Fibroblast of peridontal ligament (primary cell): ENCODE data around the gene POLR3K.
"Not testable (repeated sequence)": the region's sequence is repeated elsewhere in the genome, so short reads cannot be mapped to it uniquely, and the experiment has no call there.

Experiments
- DNase-seq: peaks from one replicate; pipeline ENCODE4 v3.0.0-alpha.2; 2010; ENCODE audit errors: extremely low read depth

Gene POLR3K

GRCh38 chr16:63998-64913 lies 10.8 kb upstream of the POLR3K start:
- DNase-seq, result no peak

DNA sequence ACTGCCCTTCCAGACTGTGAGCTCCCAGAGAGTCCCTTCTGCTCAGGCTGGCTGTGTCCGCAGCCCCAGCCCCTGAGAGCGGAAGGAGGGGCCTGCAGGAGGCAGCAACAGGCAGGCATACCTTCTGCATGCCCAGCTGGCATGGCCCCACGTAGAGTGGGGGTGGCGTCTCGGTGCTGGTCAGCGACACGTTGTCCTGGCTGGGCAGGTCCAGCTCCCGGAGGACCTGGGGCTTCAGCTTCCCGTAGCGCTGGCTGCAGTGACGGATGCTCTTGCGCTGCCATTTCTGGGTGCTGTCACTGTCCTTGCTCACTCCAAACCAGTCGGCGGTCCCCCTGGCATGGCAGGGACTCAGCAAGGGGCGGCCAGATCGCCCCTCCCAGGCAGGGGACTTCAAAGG lies 10.1 kb upstream of the POLR3K start:
- no peak for DNase-seq

GRCh38 chr16:62968-63391 lies 9.6 kb upstream of the POLR3K start:
- DNase-seq, result no peak

DNA sequence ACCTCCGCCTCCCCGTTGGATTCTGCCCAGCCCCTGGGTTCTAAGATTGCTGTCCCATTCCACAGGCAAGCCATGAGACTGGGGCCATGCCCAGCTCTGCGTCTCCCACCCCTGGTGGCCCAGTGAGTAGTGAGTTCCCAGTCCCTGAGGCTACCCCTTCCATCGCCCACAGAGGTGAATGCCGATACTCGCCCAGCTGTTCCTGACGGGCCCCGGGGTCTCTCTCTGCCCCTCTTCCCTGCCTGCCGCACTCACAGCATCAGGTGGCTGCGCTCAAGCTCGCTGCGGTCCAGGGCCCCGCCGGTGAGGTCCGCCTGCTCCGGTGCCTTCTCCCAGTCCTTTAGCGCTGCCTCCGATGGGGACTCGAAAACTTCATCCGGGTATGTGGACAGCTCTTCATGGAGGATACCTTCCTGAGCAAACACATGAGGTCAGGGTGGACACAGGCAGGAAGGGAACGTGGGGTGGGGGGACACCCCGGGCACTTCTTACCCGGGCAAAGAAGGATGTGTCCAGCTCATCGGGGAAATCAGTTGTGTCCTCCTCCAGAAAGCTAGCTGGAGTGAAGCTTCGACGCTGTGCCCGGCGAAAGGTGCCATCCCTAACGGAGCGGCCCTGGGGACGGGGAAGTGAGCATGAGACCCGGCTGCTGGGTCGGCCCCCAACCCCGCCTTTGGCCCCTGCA lies 9.0 kb upstream of the POLR3K start:
- DNase-seq, result no peak

- DNase-seq, result no peak
These were observed 8.5 kb upstream of the POLR3K start for GRCh38 chr16:61879-62281.

DNA sequence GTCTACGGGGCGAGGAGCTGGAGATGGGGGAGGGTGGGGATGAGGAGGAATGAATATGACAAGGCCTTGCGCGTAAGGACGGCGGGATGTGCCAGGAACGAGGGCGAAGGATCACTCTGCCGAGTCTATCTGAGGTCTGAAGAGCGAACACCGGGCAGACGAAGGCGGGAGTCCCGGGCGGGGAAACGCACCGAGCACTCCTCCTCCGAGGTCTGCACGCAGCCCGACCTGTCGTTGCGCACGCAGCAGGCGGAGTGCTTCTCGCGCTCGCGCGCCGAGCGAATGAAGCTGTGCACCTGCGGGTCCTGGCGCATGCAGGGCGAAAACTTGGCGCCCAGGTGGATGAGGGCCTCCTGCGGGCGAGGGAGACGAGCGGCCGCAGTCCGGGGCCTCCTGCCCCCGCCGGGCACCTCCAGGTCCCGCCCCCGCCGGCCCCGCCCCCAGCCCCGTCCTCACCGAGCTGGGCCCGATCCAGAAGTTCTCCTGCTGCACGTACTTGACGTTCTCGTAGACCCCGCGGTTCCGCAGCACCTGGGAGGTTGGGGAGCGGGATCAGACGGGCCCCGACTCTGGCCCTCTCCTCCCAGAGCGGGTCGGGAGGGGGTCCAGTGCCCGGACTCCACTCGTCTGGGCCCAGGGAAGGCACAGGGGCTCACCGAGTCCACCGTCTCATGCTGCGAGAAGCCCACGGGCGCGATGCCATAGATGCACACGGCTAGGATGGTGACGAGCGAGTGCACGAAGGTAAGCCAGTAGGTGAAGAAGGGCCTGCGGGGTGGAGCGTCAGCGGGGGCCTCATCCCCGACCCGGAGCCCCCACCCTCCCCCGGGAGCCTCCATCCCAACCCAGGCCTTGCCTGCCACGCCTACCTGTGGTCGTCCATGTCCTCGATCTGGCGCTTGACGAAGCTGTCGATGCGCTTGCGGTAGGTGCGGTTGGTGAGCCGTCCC lies 7.8 kb upstream of the POLR3K start:
- no peak for DNase-seq

DNA sequence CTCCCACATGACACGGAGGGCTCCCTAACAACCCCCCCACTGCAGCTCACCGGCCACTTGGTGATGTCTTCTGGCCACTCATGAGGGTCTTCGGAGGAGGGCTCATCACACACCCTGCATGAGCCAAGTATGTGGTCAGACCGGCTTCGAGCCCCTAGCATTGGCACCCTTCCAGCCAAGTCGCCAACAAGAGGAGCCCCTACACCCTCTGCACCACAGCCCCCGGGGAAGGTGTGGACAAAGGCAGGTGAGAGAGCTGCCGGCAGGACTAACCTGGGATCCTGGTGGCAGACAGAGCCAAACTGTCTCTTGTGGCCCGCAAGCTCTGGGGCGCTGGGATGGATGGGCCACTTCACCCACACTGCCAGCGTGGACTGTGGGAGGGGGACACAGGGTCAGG lies 6.8 kb upstream of the POLR3K start:
- no peak for DNase-seq

- DNase-seq, result no peak
These were observed 6.1 kb upstream of the POLR3K start for GRCh38 chr16:59440-60059.

DNA sequence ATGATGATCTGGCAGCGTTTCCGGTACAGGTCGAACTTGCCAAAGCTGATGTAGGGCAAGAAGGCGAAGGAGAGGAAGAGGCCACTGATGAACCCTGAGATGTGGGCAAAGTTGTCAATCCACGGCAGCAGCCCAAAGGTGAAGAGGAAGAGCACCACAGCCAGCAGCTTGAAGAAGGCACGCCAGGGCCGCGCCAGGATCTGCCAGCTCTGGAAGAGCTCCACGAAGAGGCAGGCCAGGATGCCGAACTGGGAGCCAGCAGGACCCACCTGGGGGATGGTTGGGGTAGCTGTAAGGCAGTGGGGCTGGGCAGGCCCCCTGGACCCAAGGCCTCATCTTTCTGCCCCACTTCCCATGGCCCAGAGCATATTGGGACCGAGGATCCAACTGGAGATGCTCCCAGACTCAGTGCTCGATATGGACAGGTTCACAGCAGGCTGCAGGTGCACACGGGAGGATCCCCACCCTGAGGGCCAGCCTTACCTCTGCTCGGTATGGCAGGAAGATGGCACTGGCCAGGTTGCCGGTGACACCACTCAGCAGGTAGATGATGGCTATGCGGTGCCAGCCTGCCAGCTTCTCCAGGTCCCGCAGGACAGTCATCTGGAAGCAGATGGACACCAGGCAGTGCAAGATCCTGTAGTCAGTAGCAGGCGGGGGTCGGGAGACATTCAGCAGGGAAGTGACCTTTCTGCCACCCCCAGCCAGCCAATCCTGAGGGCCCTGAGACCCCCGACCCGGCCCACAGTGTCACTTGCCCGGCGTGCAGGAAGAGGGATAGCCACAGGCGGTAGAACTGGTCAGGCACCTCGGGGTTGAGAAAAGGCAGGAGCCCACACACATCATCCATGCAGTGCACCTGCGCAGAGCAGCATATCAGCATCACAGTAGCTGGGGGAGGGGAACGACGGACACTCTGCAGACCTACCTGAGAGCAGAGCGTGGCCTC lies 5.4 kb upstream of the POLR3K start:
- no peak for DNase-seq

- peak; percentile 48 for DNase-seq
These were observed 4.3 kb upstream of the POLR3K start for GRCh38 chr16:57711-58110.

DNA sequence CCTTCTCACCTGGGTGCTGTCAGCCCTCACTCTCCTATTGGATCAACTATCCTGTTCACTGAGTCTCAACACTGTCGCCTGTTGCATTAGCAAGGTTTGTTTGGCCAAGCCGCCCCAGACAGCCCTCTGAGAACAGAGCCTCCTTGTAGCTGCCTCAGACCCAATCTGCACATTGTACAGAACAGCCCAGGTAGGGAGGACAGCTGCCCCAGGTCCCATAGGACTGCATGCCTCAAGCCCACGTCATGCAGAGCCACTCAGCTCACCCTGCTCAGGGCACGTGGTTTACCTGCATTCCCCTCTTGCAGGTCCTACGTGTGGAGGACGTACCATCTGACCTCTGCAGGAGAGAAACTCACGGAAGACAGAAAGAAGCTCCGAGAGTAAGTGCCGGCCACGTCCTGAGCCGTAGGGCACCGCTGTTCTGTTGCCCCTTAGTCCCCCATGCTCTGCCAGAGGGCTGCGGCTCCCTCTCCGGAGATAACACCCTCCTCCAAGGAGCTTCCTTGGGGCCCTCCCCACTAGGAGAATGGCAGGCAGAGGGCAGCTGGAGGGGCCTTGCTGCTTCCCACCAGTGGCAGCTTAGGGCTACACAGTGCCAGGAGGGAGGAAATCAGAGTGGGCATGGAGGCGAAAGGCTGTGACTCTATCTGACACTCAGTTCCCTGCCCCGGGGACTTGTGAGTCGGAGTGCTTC lies 3.0 kb upstream of the POLR3K start:
- no peak for DNase-seq

DNA sequence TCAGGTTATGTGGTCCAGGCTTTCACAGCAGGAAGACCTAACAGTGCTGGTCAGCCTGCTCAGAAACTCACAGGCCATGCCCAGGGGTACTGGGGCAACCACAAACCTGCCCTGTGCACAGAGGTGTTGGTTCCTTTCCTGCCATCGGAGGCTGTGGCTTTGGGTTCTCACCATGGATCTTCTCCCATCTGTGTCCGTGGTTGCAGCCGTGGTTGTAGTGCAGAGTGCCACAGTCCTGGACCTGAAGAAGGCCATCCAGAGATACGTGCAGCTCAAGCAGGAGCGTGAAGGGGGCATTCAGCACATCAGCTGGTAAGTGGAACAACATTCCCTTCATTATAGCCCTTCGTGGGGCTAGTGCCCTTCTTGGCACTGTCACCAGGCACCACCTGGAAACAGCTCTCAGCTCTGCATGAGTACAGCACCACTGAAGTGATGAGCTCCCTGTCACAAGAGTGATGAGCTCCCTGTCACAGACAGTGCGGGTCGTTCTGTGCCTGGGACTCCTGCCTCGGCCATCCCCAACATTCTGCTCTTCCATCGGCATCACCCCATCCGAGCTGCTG lies 2.2 kb upstream of the POLR3K start:
- DNase-seq, result no peak

DNA sequence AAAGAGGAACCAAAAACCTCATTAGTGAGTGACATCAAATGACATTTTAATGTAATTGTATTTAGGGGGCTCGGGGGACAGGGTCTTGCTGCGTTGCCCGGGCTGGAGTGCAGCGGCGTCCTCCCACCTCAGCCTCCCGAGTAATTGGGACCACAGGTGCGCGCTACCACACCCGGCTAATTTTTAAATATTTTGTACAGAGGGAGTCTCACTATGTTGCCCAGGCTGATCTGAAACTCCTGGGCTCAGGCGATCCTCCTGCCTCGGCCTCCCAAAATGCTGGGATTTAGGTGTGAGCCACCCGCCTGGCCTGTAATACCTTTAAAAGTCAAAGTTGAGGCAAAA lies 801 bp upstream of the POLR3K start:
- no peak for DNase-seq

- DNase-seq, result no peak
These were observed 2.4 kb downstream of the POLR3K start for GRCh38 chr16:50769-51591.

- DNase-seq, result no peak
These were observed 6.2 kb downstream of the POLR3K start for GRCh38 chr16:47234-47633.

DNA sequence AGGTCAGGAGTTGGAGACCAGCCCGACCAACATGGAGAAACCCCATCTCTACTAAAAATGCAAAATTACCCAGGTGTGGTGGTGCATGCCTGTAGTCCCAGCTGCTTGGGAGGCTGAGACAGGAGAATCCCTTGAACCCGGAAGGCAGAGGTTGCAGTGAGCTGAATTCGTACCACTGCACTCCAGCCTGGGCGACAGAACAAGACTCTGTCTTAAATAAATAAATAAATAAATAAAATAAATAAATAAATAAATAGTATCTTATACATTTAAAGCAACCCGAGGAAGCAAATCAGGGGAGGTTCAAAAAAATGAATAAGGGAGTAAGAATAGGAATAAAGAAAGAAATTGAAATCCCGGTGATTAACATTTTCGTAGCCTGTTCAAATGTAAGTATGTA lies 6.9 kb downstream of the POLR3K start:
- DNase-seq, result not testable (repeated sequence)

DNA sequence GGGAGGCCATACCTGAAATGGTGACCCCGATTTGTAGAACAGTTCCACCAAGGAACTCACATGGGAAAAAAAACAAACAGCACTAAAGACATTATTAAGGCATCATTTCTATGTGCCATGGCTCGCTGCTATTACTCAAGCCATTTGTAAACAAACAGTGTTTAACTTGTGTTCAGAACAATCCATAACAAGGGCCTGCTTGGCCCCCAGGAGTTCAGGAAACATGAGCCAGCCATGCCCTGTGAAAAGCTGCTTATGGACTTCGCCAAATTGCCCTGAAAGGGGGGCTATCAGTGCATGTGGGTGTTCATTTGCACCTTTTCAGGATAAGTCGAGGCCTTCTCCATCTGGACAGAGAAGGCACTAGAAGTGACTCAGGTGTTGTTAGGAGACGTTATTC lies 8.0 kb downstream of the POLR3K start:
- DNase-seq, result no peak

DNA sequence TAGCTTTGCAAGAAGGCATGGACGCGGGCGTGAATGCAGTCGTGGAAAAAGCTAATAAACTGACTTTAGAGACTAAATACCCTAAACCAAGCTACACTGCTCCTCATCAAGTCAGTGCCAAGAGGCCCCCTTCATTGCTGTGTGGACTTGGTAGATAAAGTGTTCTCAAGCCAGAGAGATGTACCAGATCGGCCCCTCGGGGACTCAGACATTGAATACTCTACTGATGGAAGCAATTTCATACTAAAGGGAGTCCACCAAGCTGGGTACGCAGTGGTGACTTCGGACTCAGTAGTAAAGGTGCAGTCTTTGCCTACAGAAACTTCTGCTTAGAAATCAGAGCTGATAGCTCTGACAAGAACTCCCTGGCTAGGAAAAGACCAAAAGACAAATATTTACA lies 8.8 kb downstream of the POLR3K start:
- DNase-seq, result no peak

DNA sequence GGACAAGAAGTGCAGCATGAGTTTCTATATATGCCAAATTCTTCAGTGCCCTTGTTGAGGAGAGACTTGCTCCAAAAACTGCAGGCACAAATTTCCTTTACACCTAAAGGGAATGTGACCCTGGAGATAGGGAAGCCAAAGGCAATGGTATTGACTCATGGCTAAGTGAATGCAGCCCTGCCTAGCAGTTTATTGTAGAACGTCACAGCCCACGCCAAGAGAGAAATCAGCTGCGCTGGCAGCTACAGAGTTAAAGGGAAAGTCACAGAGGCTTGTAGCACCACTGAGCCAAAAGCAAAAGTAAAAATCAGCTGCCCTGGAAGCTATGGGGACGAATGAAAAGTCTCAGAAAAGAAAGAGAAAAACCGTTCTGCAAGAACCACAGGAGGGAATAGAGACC lies 10.1 kb downstream of the POLR3K start:
- DNase-seq, result peak; percentile 56
